Measurements from ENCODE around the gene BAG5.

BAG5 gene

DNA sequence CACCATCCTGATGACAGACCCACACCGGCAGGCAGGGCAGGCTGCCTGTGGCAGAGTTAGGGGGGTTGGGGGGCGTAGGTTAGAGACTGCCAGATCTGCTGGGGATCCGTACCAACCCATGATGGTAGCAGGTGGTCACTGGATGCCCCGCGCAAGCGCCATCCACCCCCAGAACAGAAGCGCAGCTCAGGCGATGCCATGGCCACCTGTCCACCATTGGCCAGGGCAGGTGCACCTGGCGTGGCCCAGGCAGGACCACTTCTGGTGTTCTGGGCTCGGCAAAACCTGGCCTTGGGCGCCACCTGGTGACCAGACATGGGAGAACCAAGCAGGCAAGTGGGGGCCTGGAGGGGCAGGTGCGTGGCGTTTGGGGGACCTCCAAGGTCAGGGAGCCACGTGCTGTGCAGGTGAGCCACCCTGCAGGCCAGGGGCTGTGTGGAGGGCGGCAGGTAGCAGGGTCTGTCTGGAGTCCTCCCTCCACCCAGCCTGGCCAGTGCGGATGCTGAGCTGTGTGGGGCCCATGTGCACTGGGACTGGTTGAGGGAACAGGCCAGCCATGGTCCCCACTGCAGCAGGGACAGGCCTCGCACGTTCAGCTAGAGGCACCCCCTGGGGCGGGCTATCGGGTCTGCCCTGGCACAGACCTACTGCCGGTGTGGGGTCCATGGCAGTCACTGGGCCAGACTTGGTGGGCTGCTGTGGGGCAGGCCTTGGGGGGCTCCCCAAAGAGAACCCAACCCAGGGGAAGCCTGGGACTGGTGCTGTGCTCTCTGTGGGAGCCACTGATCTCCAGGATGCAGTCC is 15.6 kb downstream of the BAG5 start:
- peak; percentile 62 to 85 for DNase-seq
- TF ChIP-seq GATA1 (IDR thresholded peaks at IDR 0.05; ENCODE audit: low read depth, low read length) (no peak), POLR2A (IDR thresholded peaks at IDR 0.05; ENCODE audit: low read length) (no peak)

- TF ChIP-seq GATA1 (IDR thresholded peaks at IDR 0.05; ENCODE audit: low read depth, low read length): no peak
- no peak for TF ChIP-seq POLR2A (IDR thresholded peaks at IDR 0.05; ENCODE audit: low read length)
- no peak for DNase-seq
Measured at GRCh38 chr14:103545915-103546651, 16.4 kb downstream of the BAG5 start.

GRCh38 chr14:103545219-103545914 is 17.1 kb downstream of the BAG5 start:
- TF ChIP-seq GATA1 (IDR thresholded peaks at IDR 0.05; ENCODE audit: low read depth, low read length): no peak
- TF ChIP-seq POLR2A (IDR thresholded peaks at IDR 0.05; ENCODE audit: low read length): no peak
- DNase-seq: no peak

DNA sequence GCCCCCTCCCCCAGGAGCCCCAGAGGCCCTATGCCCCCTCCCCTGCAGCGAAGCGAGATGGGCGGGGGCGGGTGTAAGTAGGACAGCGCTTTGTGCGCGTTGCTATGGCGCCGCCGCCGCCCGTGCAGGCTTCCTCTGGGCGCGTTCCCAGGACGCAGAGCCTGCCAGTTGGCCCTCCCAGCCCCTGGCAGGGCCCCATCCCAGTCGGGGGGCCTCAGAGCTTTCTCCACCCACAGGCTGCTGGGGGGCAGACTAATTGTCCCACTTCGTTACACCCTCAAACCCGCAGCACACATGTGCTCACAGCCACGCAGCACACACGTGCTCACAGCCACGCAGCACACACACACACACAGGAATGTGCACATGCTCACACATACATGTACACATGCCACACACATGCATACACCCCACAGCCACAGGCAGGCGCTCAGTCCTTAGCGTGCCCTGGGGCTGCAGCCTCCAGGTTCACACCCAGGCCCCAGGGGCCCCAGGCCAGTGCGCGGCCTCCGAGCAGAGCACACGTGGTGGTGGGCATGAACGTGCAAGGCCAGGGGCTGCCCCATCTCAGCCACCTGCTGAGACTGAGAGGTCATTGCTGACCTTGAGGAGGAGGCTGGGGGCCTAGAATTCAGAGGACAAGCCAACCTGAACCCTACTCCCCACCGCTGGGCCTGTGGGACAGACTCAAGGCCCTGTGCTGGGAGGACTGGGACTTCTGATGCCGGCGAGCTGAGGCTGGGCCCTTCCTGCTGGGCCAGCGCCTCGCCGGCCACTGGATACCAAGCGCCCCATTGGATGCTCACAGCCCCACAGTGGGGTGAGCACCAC is 17.9 kb downstream of the BAG5 start:
- no peak for DNase-seq

DNA sequence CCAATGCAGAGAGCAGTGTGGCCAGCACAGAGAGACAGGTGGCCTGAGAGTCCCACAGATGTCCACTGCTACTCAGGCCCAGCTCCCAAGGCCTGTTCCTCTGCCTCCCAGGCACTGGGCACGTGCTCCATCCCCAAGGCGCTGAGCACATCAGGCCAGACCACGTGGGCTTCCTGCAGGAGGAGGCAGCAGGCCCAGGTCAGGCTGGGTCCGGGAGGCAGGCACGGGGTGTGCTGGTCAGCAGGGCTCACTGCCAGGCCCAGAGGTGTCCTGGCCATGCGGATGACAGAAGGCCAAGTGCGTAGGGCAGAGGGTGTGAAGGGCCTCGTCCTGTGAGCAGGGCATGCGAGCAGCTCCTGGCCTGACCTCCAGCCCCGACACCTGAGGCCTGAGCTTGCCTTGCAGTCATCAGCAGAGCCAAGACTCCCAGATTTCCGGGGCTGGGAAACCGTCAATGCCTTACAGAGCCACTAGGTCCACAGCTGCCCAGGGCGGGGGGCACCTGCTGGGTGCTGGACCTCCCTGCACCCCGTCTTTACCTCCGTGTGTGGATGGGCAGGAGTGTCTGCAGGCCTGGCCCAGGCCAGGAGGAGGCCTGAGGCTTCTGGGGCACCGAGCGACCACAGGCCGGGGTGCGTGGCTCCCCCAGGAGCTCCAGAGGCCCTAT is 18.6 kb downstream of the BAG5 start:
- no peak for DNase-seq
- TF ChIP-seq POLR2A (IDR thresholded peaks at IDR 0.05; ENCODE audit: low read length): no peak
- TF ChIP-seq GATA1 (IDR thresholded peaks at IDR 0.05; ENCODE audit: low read depth, low read length): no peak

More for the DNA sequence above, 17.9 kb downstream of the BAG5 start:
- TF ChIP-seq POLR2A (IDR thresholded peaks at IDR 0.05; ENCODE audit: low read length) (no peak), GATA1 (IDR thresholded peaks at IDR 0.05; ENCODE audit: low read depth, low read length) (no peak)

DNA sequence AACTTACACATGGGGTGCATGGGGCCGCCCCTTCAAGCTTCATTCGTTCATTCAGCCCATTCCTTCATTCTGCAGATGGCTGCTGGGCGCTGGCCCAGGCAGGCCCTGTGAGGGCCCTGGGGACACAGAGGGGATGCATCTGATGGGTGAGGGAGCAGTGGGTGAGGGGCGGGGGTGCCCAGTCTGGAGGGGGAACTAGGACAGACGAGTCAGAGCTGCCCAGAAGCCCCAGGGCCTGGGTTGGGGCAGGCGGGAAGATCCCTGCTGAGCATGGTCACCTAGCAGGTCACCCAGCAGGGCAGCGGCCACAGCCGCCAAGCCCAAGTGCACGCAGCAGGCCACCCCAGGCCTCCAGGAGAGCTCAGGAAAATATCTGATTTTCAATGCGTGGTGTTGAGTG is 19.3 kb downstream of the BAG5 start:
- TF ChIP-seq GATA1 (IDR thresholded peaks at IDR 0.05; ENCODE audit: low read depth, low read length) (no peak), POLR2A (IDR thresholded peaks at IDR 0.05; ENCODE audit: low read length) (no peak)
- DNase-seq: no peak

DNA sequence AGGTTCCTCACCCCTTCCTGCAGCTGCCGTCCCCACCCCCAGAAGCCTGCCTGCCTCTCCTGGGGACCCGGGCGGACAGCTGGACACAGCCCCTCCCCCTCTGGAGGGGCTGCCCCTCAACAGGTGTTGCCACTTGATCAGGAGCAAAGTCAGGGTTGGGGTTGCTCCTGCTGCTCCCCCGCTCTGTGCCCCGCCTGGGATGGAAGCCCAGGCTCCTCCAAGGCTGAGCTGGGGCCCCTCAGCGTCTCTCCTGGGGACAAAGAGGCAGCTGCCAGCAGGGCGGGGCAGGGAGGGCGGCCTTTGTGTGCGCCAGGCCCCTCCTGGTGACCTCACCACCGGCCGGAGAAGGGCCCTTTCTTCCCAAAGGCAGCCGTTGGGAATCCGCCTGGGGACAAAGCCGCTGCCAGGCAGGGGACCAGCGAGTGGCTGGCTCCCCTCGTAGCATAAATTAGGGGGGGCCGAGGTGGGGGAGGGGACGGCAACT is 19.8 kb downstream of the BAG5 start:
- no peak for DNase-seq

DNA sequence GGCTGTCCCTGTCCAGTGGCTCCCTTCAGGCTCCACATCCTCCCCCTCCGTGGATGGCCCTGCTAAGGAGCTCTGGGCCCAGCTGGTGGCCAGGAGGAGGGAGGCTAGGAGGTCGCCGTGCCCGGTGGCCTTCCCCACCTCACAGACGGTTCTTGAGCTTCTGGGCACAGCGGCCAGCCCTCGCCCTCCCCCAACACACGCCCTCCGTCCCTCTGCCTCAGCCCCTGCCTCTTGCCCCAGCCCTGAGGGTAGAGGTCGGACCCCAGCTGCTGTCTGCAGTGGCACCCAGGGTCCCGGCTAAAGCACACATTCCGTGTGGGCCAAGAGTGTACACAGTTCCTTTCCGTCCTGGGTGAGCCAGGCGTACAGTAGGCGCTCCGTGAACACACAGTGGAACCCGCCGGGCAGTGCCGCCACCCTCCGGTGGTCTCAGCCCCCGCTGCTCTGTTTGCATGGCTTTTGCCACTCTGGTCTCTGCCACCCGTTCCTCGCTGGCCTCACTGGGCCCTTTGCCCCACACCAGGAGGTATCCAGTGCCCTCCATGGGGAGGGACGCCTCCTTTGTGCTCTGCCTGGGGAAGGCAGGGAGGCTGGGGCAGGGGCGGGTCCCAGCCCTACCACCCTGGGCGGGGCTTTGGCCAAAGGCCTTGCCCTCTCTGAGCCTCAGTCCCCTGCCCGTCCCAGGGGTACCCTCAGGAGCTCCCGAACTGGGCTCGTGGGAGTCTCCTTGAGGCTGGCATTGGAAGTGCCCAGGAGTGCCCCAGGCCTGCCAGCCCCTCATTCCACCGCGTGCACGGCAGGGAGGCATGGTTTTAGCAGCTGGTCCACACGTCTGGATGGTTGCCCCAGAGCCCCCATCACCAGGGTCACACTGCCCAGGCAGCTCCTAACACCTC is 20.5 kb downstream of the BAG5 start:
- TF ChIP-seq GATA1 (IDR thresholded peaks at IDR 0.05; ENCODE audit: low read depth, low read length): no peak
- TF ChIP-seq POLR2A (IDR thresholded peaks at IDR 0.05; ENCODE audit: low read length): no peak
- DNase-seq: no peak

More for the DNA sequence above, 19.8 kb downstream of the BAG5 start:
- TF ChIP-seq POLR2A (IDR thresholded peaks at IDR 0.05; ENCODE audit: low read length) (no peak), GATA1 (IDR thresholded peaks at IDR 0.05; ENCODE audit: low read depth, low read length) (no peak)

DNA sequence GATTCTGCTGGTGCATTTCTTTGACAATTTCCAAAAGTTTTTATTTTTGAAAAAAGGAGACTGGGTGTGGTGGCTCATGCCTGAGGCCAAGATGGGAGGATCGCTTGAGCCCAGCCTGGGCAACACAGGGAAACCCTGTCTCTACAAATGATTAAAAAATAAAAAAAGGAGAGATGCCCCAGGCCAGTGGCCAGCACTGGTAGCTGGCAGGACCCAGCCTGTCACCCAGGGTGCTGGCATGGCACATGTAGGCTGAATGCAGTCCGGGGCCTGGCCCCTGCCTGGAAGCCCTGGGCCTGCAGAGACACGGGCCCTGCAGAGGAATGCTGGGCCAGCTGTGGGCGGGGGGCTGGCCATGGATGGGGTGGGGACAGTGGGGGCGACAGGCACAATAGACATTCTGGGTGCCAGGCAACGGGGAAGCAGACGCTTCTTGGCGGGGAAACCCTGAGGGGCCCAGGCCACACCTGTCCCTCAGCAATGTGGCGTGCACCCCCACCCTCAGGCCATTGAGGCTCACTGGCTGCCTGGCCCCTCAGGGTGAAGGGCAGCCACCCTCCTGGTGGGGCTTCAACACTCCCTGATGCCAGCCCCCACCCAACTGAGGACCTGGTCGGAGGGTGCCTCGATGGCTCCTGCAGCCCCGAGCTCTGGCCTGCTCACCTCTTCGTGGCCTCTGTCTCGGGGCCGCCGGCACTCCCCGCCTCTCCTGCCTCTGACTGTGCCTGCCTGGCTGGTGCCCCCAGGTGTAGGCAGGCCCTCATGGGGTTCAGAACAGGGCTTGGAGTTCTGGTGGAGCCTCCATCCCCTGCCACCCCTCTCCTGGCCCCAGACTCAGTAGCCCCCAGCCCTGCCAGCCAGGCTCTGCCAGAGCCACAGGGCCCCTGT is 21.4 kb downstream of the BAG5 start:
- no peak for TF ChIP-seq GATA1 (IDR thresholded peaks at IDR 0.05; ENCODE audit: low read depth, low read length)
- no peak for TF ChIP-seq POLR2A (IDR thresholded peaks at IDR 0.05; ENCODE audit: low read length)

GRCh38 chr14:103539056-103539825 is 23.2 kb downstream of the BAG5 start:
- no peak for TF ChIP-seq POLR2A (IDR thresholded peaks at IDR 0.05; ENCODE audit: low read length)
- no peak for TF ChIP-seq GATA1 (IDR thresholded peaks at IDR 0.05; ENCODE audit: low read depth, low read length)
- DNase-seq: no peak

More for the DNA sequence above, 21.4 kb downstream of the BAG5 start:
- no peak for DNase-seq

Measured in erythroblast (primary cell).